ENCODE measurements around the gene NBPF20.
"Not testable (repeated sequence)": the region's sequence is repeated elsewhere in the genome, so short reads cannot be mapped to it uniquely, and the experiment has no call there.

The NBPF20 gene

GRCh38 chr1:145429329-145429728, 3.9 kb upstream of the NBPF20 start:
- DNase-seq: not testable (repeated sequence)

GRCh38 chr1:145424612-145425435, 579 bp downstream of the NBPF20 start:
- DNase-seq: peak in 1 of 2 experiments; percentile 0

GRCh38 chr1:145415149-145415548, 10.3 kb downstream of the NBPF20 start:
- DNase-seq: not testable (repeated sequence)

GRCh38 chr1:145407266-145407665, 18.1 kb downstream of the NBPF20 start:
- not testable (repeated sequence) for DNase-seq

- not testable (repeated sequence) for DNase-seq
These were observed 20.5 kb downstream of the NBPF20 start for GRCh38 chr1:145404949-145405348.

- DNase-seq: not testable (repeated sequence)
These were observed 24.7 kb downstream of the NBPF20 start for GRCh38 chr1:145400701-145401100.

Measured in NCI-H187 (cell line).